Esophagus muscularis mucosa (tissue), 4 donors: ENCODE data around the gene RBMS3. TPM values are rescaled to one million over a fixed set of nuclear protein-coding genes. Genes with fewer than 3 reads are reported as not detected.
A peak's percentile ranks its signal among the peaks of the same experiment; 100 is the strongest.

Experiments
- DNase-seq: peaks from one replicate; pipeline ENCODE4 v3.0.0-alpha.2; 2017; ENCODE audit errors: extremely low spot score
- H3K27ac ChIP-seq, 4 donors: fragments of 200-600 bp; sonication (generic); replicated peaks in 1 of 4; 1 replicate in 3 of 4; 2 replicates in 1 of 4; pipeline ENCODE4 v1.5.1; 2016 to 2019; ENCODE audit warnings: mild to moderate bottlenecking in 1 of 4
- H3K27me3 ChIP-seq, 4 donors: fragments of 200-600 bp; sonication (generic); one replicate each; pipeline versions ENCODE4 v1.5.1 to v1.6.0; 2016 to 2019
- H3K36me3 ChIP-seq, 4 donors: fragments of 200-600 bp; sonication (generic); one replicate each; pipeline ENCODE4 v1.5.1; 2016 to 2019
- H3K4me1 ChIP-seq, 4 donors: fragments of 200-600 bp; sonication (generic); one replicate each; pipeline ENCODE4 v1.5.1; 2016 to 2019
- H3K4me3 ChIP-seq, 4 donors: fragments of 200-600 bp; sonication (generic); 1 replicate in 2 of 4; 2 replicates in 2 of 4; pipeline ENCODE4 v1.5.1; 2016 to 2019; ENCODE audit warnings: mild to moderate bottlenecking in 4 of 4, moderate library complexity in 1 of 4
- H3K9me3 ChIP-seq, 4 donors: fragments of 200-600 bp; sonication (generic); 1 replicate in 3 of 4; 2 replicates in 1 of 4; pipeline ENCODE4 v1.5.1; 2016 to 2019
- CTCF ChIP-seq, 3 experiments: fragments of 200-600 bp in 2 of 3; fragments of 450-650 bp in 1 of 3; sonication (generic) in 2 of 3; IDR thresholded peaks; one replicate each; pipeline ENCODE4 v1.5.1; 2017 to 2019; ENCODE audit warnings: antibody characterized with exemption in 3 of 3, mild to moderate bottlenecking in 2 of 3, moderate library complexity in 1 of 3
- EP300 ChIP-seq: sonication (generic); formaldehyde crosslinking; IDR thresholded peaks from one replicate; pipeline ENCODE4 v1.6.1; 2017; ENCODE audit warnings: antibody characterized with exemption
- POLR2A ChIP-seq: fragments of 450-650 bp; IDR thresholded peaks from one replicate; pipeline ENCODE4 v1.6.1; 2017; ENCODE audit warnings: antibody characterized with exemption, moderate library complexity, mild to moderate bottlenecking, low read depth
- POLR2AphosphoS5 ChIP-seq, 2 donors: sonication (generic); formaldehyde crosslinking; IDR thresholded peaks; one replicate each; pipeline ENCODE4 v1.6.1; 2017; ENCODE audit warnings: antibody characterized with exemption in 2 of 2
- WGBS: methylation state at CpG from one replicate; pipeline ENCODE4 v1.1.5; 2018; 5-methylcytosine and 5-hydroxymethylcytosine counted together
- intact Hi-C: fragments of 100-400 bp; cut with DNase I; formaldehyde crosslinking; loops from one replicate; pipeline ENCODE4 v1.15.1; 2023
- total RNA-seq, 4 donors: library from RNA; depleted of rRNA; stranded (reverse); fragments of >200 nt; gene quantifications; one replicate each; pipeline versions ENCODE4 v1.1.0 to v1.2.1, GENCODE V29; 2016

RBMS3 gene
- total RNA-seq, 4 donors from 2014 or later, result 53.0 to 81.5 (median 61.2) TPM

- no peaks in the 10 kb centered on the region for H3K9me3 ChIP-seq
- no peak overlapping the region for H3K4me3 ChIP-seq
- no peak overlapping the region for H3K27ac ChIP-seq
- peaks cover 16 to 35% (median 34%) of the 10 kb centered on the region in 4 donors for H3K4me1 ChIP-seq
- WGBS, result 84% methylated on average over 4 of the region's 4 CpGs
- TF ChIP-seq POLR2A, result no peak
- TF ChIP-seq CTCF (IDR thresholded peaks at IDR 0.05), result no peak
- H3K36me3 ChIP-seq, result no peaks in the 10 kb centered on the region
- DNase-seq, result no peak
- intact Hi-C loops, result loop anchor here (10.0 kb wide), 1 partner anchor 251 kb away; the partner anchor contains the start of gene RBMS3
- H3K27me3 ChIP-seq, result no peaks in the 10 kb centered on the region
Observed at GRCh38 chr3:29536016-29536758, 255.3 kb downstream of the RBMS3 start.

- H3K4me3 ChIP-seq, result no peak overlapping the region
- H3K36me3 ChIP-seq, result no peaks in the 10 kb centered on the region
- TF ChIP-seq POLR2A, result no peak
- TF ChIP-seq CTCF (IDR thresholded peaks at IDR 0.05), result no peak
- TF ChIP-seq EP300, result no peak
- TF ChIP-seq POLR2AphosphoS5 (IDR thresholded peaks at IDR 0.05), result no peak
- H3K4me1 ChIP-seq, result peaks cover 8 to 21% (median 20%) of the 10 kb centered on the region in 4 donors
- DNase-seq, result no peak
- intact Hi-C loops, result loop anchor here (10.0 kb wide), 1 partner anchor 253 kb away; the partner anchor contains the start of gene RBMS3
- H3K27me3 ChIP-seq, result no peaks in the 10 kb centered on the region
- no peaks in the 10 kb centered on the region for H3K9me3 ChIP-seq
- WGBS, result 23% methylated on average over 5 of the region's 5 CpGs
- peak overlapping the region; percentile 4 to 55 (median 18) for H3K27ac ChIP-seq
Observed at GRCh38 chr3:29537889-29538609, 257.2 kb downstream of the RBMS3 start.

- Histone ChIP-seq H3K36me3 (no peaks in the 10 kb centered on the region), H3K27ac (peak overlapping the region in 2 of 4 donors; percentile 29 to 55), H3K9me3 (no peaks in the 10 kb centered on the region), H3K4me3 (no peak overlapping the region), H3K27me3 (no peaks in the 10 kb centered on the region), H3K4me1 (peaks cover 8 to 21% (median 20%) of the 10 kb centered on the region in 4 donors)
- DNase-seq, result no peak
- intact Hi-C loops, result loop anchor here (10.0 kb wide), 1 partner anchor 254 kb away; the partner anchor contains the start of gene RBMS3
- TF ChIP-seq CTCF (IDR thresholded peaks at IDR 0.05), result no peak
- TF ChIP-seq EP300, result no peak
- TF ChIP-seq POLR2A, result no peak
- no peak for TF ChIP-seq POLR2AphosphoS5 (IDR thresholded peaks at IDR 0.05)
- WGBS, result 61% methylated on average over 2 of the region's 2 CpGs
Observed at GRCh38 chr3:29538610-29538958, 257.7 kb downstream of the RBMS3 start.

- intact Hi-C loops, result no loop called here
Observed at GRCh38 chr3:29540544-29540943, 259.7 kb downstream of the RBMS3 start.

More at GRCh38 chr3:29540544-29540943, 259.7 kb downstream of the RBMS3 start:
- Histone ChIP-seq H3K4me1 (peaks cover 8 to 21% (median 20%) of the 10 kb centered on the region in 4 donors), H3K4me3 (no peak overlapping the region), H3K27ac (no peak overlapping the region), H3K36me3 (no peaks in the 10 kb centered on the region), H3K27me3 (no peaks in the 10 kb centered on the region), H3K9me3 (no peaks in the 10 kb centered on the region)
- no peak for TF ChIP-seq POLR2A
- TF ChIP-seq EP300, result no peak
- no peak for TF ChIP-seq CTCF (IDR thresholded peaks at IDR 0.05)
- no peak for TF ChIP-seq POLR2AphosphoS5 (IDR thresholded peaks at IDR 0.05)
- WGBS, result 98% methylated on average over 5 of the region's 5 CpGs
- no peak for DNase-seq
